GM15510 (cell line): ENCODE measurements around the gene EMD.
A peak's percentile ranks its signal among the peaks of the same experiment; 100 is the strongest.

Source experiments
- POLR2A ChIP-seq: IDR thresholded peaks from 3 replicates; pipeline ENCODE4 v1.6.1; 2011; ENCODE audit warnings: borderline replicate concordance; ENCODE audit not compliant: insufficient read length; ENCODE audit errors: extremely low read depth

The EMD gene

DNA sequence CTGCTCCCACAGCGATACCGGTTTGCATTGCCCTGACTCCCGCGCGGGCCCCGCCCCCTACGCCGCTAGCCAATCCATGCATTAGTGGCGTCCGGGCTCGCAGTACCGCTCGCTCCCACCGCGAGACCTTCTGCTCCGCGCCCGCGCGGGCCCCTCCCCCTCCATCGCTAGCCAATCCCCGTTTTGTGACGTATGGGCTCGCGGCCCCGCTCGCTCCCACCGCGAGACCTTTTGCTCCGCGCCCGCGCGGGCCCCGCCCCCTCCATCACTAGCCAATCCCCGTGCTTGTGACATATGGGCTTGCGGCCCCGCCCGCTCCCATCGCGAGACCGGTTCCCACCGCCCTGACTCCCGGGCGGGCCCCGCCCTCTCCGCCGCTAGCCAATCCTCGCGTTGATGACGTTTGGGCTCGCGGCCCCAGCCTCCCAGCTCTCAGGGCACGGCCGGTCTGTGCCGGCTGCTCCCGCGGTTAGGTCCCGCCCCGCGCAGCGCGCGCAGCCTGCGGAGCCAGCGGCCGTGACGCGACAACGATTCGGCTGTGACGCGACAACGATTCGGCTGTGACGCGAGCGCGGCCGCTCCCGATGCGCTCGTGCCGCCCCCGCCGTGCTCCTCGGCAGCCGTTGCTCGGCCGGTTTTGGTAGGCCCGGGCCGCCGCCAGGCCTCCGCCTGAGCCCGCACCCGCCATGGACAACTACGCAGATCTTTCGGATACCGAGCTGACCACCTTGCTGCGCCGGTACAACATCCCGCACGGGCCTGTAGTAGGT, at the start of gene EMD:
Gene EMD, plus strand, starts transcription at position 497 of the 770 bp plus-strand sequence. Its CDS starts 190 bp downstream, at position 687.
- TF ChIP-seq POLR2A = peak; percentile 63

DNA sequence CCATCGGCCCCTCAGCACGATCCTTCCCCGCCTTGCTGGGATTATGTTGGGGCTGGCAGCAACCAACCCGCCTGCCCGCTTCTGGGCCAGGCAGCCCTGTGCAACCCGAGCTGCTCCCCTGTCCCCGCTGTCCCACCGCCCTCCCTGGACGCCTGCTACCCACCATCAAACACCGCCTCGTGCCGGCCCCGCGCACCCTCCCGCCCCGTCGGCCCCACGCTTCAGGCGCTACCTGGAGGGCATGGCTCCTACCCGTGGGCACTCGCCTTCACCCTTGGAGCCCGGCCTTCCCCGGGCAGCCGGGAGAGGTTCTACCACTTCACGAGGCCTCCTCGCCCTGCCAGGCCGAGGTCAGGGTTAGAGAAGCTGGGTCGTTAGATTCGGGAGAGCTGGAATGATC, 46.5 kb upstream of the EMD start:
- TF ChIP-seq POLR2A = no peak

DNA sequence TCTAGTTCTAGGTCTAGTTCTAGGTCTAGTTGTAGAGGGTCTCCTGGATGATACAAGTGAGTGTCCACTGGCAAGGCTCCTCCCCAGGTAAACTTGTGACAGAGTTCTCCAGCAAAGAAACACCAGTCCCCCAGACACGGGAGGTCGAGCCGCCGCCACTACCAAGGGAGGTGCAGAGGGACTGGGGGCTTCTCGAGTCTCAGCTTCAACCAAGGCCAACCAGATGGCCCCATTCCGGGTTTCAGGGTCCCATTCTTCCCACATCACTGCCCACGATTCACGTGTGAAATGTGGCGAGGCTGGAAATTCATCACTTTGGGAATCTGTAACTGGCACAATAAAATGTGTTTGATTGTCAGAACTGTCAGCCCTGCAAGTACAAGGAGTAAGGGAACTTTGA, 46.0 kb upstream of the EMD start:
- no peak for TF ChIP-seq POLR2A

DNA sequence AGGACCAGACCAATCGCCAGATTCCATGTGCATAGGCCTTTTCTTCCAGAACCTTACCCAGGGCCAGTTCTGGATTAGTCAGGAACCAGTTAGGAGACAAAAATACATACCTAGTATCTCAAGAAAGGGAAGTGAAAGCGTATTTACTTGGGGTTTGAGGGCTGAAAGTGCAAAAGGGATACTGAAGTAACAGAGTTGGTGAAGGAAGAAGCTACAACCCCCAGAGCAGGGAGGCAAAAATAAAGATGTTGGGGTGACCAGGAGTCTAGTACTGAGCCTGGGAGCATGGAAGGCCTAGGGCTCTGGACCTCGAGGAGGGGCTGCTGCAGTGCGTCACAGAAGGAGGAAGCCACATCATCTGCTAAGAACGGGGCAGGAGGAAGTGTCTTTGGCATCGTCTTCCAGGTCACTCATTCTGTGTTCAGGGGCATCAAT, 45.2 kb upstream of the EMD start:
- TF ChIP-seq POLR2A = no peak

DNA sequence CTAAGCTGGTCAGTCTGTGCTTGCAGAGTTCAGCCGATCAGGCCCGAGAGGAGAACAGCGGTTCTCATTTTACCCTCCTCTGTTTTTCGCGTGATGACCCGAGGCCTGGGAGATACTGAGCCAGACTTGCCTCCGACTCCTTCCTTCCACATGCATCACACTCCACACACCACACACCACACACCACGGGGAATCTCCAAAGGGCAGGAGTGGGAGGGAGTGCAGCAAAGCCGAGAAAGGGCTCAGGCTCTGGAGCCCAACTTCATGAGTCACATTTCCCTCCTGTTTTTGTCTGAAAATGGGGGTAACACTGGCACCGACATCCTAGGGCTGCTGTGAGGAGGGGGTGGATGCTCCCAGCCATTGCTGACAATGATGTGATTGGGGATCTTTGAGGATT, 44.6 kb upstream of the EMD start:
- TF ChIP-seq POLR2A = no peak

DNA sequence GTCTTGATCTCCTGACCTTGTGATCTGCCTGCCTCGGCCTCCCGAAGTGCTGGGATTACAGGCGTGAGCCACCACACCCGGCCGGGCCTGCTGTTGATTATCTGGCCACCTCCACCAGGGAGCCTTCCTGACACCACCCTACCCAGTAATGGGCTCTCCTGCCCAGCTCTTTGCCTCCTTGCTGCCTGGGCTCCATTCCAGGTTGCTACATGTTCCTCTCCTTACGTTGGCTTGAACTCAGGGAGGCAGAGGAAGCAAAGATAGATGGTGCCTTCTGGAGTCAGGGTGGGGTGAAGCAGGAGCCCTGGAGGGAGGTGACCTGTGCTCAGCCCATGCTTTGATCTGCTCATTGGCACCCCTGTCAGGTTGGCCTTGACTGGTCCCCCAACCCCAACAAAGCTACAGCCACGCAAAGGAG, 31.0 kb upstream of the EMD start:
- TF ChIP-seq POLR2A = no peak

DNA sequence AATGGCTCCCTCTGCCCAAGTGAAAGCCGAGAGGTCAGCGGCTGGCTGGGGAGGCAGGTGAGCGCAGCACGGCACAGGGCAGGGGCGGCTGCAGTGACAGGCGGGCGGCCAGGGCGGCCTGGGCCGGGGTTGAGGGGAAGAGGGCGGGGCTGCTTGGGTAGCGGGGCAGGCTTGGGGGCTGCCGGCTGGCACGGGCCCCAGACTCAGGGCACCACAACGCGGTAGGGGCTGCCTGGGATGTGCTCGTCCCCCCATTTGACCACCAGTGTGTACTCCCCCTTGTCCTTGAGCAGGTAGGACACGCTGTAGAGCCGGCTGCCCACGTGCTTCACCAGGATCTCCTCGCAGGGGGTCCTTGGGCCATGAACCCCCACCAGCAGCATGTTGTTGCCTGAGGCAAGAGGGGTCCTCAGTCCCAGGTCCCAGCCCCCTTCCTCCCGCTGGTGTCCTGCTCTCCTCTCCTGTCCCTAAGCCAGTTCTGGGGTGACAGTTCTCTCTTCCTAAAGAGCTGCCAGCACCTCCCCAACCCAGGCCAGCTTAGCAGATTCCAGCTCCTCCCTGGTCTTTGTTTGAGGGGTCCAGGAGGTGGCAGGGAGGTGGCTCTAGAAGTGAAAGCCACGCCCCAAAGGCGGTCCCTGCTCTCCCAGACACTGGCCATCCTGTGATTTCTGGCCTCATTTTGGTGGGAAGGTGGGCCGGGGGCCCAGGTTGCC, 30.3 kb upstream of the EMD start:
- peak; percentile 17 for TF ChIP-seq POLR2A

DNA sequence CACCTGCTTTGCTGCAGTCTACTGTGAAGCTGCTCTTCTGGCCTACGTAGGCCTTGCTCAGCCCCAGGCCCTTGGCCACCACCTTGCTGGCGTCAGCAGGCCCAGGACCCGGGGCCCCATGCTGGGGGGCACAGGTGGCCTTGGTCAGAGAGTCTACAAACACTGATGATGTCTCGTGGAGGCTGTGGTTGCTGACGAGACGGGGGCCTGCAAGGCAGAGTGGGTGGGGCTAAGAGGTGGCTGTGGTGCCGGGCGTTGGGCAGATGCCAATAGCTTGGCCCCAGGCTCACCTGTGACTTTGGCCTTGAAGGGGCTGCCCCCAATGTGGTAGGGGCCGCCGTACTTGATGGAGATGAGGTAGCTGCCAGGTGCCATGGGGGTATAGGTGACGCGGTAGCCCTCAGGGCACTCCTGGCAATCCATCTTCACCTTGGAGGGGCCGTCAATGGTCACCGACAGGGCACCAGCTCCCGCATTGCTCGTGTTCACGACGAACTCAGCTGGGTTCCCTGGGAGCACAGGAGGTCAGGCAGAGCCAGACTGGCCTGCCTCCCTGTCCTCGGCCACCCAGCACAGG, 29.6 kb upstream of the EMD start:
- TF ChIP-seq POLR2A = no peak

DNA sequence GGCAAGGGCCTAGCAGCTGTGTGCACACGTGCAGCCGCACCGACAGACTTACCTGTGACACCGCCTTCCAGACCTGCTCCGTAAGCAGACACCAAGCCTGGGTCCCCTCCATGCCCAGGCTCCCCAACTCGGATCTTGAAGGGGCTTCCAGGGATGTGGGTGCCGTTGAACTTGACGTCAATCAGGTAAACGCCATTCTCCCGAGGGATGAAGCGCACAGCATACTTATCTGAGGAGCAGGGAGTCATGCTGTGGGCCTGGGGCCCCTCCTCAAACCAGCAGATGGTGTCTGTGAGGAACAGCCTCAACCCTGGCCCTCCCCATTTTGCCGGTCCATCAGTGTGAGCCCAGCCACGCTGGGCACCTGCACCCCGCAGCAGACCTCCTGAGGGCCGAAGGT, 29.1 kb upstream of the EMD start:
- TF ChIP-seq POLR2A = no peak

DNA sequence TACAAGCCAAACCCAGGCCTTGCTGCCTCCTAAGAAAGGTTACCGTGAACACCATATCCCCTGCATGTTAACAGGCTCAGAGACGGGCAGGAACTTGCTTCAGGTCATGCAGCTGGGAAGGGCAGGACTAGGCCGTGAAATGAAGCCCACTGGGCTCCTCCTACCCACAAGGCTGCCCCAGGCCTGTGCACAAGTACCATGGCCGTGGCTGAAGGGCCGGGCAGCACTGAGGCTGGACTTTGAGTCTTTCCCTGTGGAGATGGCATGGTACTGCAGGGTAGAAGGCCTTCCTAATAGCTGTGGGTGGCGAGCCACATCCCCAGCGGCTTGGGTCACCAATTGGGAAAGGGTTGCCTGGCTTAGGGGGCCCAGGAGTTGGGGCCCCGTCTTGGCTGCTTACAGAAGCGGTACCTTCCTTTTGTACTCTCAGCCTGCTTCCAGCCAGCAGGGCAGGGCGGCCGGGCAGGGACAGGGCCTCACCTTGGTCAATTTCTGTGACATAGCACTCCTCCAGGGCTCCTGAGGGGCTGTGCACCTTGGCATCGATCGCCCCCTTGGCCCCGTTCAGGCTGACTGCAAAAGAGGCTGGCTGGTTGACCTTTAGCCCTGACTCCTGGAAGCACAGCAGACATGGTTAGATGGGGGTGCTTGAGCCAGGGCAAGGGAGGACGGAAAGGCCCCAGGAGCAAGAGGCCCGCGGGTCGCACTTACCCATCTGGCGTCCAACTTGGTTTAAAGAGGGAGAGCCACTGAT, 28.5 kb upstream of the EMD start:
- no peak for TF ChIP-seq POLR2A

DNA sequence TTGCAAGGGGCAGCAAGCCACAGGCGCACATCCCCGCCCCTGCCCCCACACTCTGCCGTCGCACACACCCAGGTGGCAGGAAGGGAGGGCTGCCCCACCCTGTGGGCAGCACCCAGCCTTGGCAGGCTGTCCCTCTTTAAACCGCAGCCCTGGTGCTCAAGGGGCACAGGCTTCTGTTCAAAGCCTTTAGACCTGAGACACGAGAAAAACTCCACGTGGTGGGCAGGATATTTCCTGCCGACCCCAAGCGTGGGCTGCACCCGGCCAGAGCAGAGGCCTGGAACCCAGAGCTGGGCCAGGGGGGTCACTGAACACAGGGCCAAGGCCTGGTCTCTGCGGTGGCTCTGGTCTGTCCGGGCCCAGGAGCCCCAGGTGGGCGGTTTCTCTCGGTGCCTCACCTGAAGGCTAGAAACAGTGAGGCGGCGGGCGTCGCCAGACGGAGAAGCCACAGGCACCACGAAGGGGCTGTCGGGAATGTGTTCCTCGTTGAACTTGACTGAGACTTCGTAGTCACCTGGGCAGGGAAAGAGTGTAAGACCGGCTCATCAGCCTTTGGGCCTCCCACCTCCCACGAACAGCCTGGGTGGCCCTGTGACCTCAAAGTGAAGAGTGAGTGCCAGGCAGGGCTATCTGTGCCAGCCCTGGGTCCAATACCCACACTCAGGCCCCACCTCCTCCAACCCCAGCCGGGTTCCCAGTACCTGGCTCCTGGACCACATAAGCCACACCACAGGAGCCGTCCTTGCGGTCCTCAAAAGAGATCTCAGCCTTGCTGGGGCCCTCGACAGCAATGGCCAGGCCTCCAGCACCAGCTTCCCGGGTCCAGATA, 27.7 kb upstream of the EMD start:
- no peak for TF ChIP-seq POLR2A

DNA sequence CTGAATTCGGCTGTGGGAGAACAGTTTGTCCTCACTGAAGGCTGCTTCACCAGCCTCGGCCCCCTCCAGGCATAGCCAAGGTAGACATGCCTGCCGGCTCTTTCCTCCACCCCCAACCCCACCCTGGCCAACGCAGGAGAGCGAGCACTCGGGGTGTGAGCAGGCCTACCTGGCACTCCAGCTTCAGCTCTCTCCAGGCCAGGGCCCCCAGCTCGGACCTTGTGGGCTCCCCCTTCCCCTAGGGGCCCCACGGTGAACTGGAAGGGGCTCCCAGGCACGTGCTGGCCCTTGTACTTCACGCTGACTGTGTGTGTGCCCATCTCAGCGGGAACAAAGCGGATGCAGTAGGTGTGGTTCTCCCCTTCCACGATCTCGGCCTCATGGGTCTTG, 27.1 kb upstream of the EMD start:
- no peak for TF ChIP-seq POLR2A

DNA sequence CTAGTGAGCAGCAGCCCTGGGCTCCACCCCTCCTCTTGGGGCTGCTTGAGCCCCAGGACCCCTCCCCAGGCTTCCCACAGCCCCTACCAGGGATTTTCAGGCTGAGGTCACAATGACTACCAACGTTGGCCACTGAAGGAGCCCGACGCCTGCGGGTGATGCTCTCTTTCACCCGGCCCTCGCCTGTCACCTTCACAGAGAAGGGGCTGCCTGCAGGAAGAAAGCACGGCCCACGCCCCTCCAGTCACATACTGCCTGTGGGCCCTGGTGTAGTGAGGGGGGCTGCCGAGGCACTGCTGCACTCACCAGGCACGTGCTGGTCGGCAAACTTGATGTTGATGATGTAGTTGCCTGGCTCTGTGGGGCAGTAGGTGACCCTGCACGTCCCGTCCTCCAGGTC, 26.6 kb upstream of the EMD start:
- no peak for TF ChIP-seq POLR2A

DNA sequence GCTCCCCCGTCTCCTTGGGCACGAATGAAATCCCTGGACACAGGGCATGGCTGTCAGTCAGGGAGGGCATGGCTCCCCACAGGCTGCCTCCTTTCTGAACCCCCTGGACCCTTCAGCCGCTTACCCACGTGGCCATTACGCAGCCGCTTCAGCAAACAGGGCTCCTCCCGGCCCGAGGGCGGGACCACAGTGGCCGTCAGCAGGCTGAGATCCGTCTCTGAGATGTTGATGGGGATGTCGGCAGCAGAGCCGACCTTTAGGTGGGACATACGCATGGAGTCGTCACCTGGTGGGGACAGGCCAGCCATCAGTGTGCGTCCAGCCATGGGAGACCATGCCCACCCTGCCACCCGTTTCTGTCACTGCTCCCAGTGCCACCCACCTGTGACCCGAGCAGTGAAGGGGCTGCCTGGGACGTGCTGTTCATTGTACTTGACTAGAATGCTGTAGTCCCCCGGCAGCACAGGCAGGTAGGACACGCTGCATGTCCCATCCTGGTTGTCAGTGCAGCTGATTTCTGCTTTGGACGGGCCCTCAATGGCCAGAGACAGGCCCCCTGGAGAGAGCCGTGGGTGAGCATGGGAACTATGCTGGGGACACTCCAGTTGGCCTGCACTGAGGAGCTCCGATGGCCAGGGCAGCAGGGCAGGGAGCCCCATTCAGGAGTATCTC, 25.8 kb upstream of the EMD start:
- no peak for TF ChIP-seq POLR2A
